Cortex of kidney (tissue), 1 donor: ENCODE measurements around the gene MEIS2.

Experiments used
- DNase-seq: peaks from one replicate; lab custom pipeline; 2025; lab: John Stamatoyannopoulos, UW

MEIS2 gene

GRCh38 chr15:36879568-36880222, 220.7 kb downstream of the MEIS2 start:
- no peak for DNase-seq

- no peak for DNase-seq
Measured at GRCh38 chr15:36878684-36879262, 221.6 kb downstream of the MEIS2 start.

GRCh38 chr15:36877796-36878683, 222.3 kb downstream of the MEIS2 start:
- DNase-seq, result no peak

GRCh38 chr15:36877294-36877693, 223.1 kb downstream of the MEIS2 start:
- no peak for DNase-seq

GRCh38 chr15:36875740-36876334, 224.5 kb downstream of the MEIS2 start:
- no peak for DNase-seq

- no peak for DNase-seq
Measured at GRCh38 chr15:36874930-36875329, 225.4 kb downstream of the MEIS2 start.

GRCh38 chr15:36867436-36867835, 232.9 kb downstream of the MEIS2 start:
- DNase-seq, result no peak

- DNase-seq, result no peak
Measured at GRCh38 chr15:36866896-36867295, 233.5 kb downstream of the MEIS2 start.

GRCh38 chr15:36863570-36863969, 236.8 kb downstream of the MEIS2 start:
- DNase-seq, result no peak

GRCh38 chr15:36860792-36861191, 239.6 kb downstream of the MEIS2 start:
- DNase-seq, result no peak

GRCh38 chr15:36858423-36858822, 241.9 kb downstream of the MEIS2 start:
- DNase-seq, result no peak

GRCh38 chr15:36856339-36856973, 243.9 kb downstream of the MEIS2 start:
- no peak for DNase-seq

- DNase-seq, result no peak
Measured at GRCh38 chr15:36850864-36851263, 249.5 kb downstream of the MEIS2 start.

- no peak for DNase-seq
Measured at GRCh38 chr15:36845270-36845669, 255.1 kb downstream of the MEIS2 start.

GRCh38 chr15:36844534-36844998, 255.8 kb downstream of the MEIS2 start:
- DNase-seq, result no peak

- no peak for DNase-seq
Measured at GRCh38 chr15:36843822-36844221, 256.5 kb downstream of the MEIS2 start.

GRCh38 chr15:36841193-36841592, 259.2 kb downstream of the MEIS2 start:
- DNase-seq, result no peak
